SK-N-SH (cell line): ENCODE data around the gene OPRM1. TPM values are rescaled to one million over a fixed set of nuclear protein-coding genes. Genes with fewer than 3 reads are reported as not detected.

Experiments used
- CTCF ChIA-PET: fragments of 300-600, 350-600 bp; formaldehyde crosslinking; extraction: SDS; loops from one replicate; lab custom pipeline; 2021; lab: Yijun Ruan, JAX
- POLR2A ChIA-PET: fragments of 350-600 bp; sonication (Branson Sonifier 250); formaldehyde crosslinking; extraction: SDS; loops from one replicate; lab custom pipeline; 2020; ENCODE audit warnings: antibody characterized with exemption, inconsistent platforms; lab: Yijun Ruan, JAX
- DNase-seq: peaks from one replicate; pipeline ENCODE4 v3.0.0; 2012
- H2AFZ ChIP-seq: fragments of 200-600 bp; sonication (generic); 2 replicates; pipeline ENCODE4 v1.8.1; 2016; ENCODE audit warnings: antibody characterized with exemption, mild to moderate bottlenecking, low read depth
- H3F3A ChIP-seq: fragments of 200-600 bp; sonication (generic); replicated peaks from 2 replicates; pipeline ENCODE3; 2016; ENCODE audit warnings: antibody characterized with exemption, mild to moderate bottlenecking; ENCODE audit not compliant: insufficient read depth
- H3K27ac ChIP-seq, 2 experiments: fragments of 200-500 bp in 1 of 2; fragments of 200-600 bp in 1 of 2; sonication (Bioruptor generic) in 1 of 2; sonication (generic), shearing (Covaris generic) in 1 of 2; 2 replicates each; pipeline versions ENCODE4 v1.5.1 to v1.6.1; 2014 to 2016; ENCODE audit warnings: low read depth in 2 of 2, inconsistent platforms in 1 of 2, low read length in 1 of 2, mild to moderate bottlenecking in 1 of 2, mixed read lengths in 1 of 2
- H3K27me3 ChIP-seq: fragments of 200-600 bp; sonication (generic), shearing (Covaris generic); 2 replicates; pipeline ENCODE4 v1.6.1; 2016; ENCODE audit warnings: mixed run types; ENCODE audit not compliant: insufficient read depth
- H3K36me3 ChIP-seq, 2 experiments: fragments of 200-500 bp in 1 of 2; fragments of 200-600 bp in 1 of 2; sonication (Bioruptor generic) in 1 of 2; sonication (generic) in 1 of 2; replicated peaks in 1 of 2; 2 replicates each; pipeline versions ENCODE3 to v1.5.1; 2014 to 2016; ENCODE audit warnings: low read length in 1 of 2, mild to moderate bottlenecking in 1 of 2; ENCODE audit not compliant: insufficient read depth in 2 of 2, control insufficient read depth in 1 of 2
- H3K4me1 ChIP-seq, 2 experiments: fragments of 200-500 bp in 1 of 2; fragments of 200-600 bp in 1 of 2; sonication (Bioruptor generic) in 1 of 2; sonication (generic), shearing (Covaris generic) in 1 of 2; 2 replicates each; pipeline versions ENCODE4 v1.5.1 to v1.6.1; 2014 to 2016; ENCODE audit warnings: low read depth in 1 of 2, low read length in 1 of 2, mixed run types in 1 of 2; ENCODE audit not compliant: insufficient read depth in 2 of 2, control insufficient read depth in 1 of 2
- H3K4me2 ChIP-seq: fragments of 200-600 bp; sonication (generic), shearing (Covaris generic); 2 replicates; pipeline ENCODE4 v1.6.1; 2017; ENCODE audit warnings: mixed run types
- H3K4me3 ChIP-seq, 2 experiments: fragments of 200-500 bp in 1 of 2; fragments of 200-600 bp in 1 of 2; sonication (Bioruptor generic) in 1 of 2; sonication (generic), shearing (Covaris generic) in 1 of 2; 2 replicates each; pipeline versions ENCODE4 v1.5.1 to v1.8.1; 2014 to 2016; ENCODE audit warnings: low read depth in 2 of 2, inconsistent platforms in 1 of 2, low read length in 1 of 2, mild to moderate bottlenecking in 1 of 2, mixed read lengths in 1 of 2, moderate library complexity in 1 of 2
- H3K79me2 ChIP-seq: fragments of 200-600 bp; sonication (generic); 2 replicates; pipeline ENCODE4 v1.8.1; 2017; ENCODE audit warnings: mild to moderate bottlenecking; ENCODE audit not compliant: insufficient read depth
- H3K9ac ChIP-seq: fragments of 200-600 bp; sonication (generic); 2 replicates; pipeline ENCODE4 v1.6.1; 2017; ENCODE audit warnings: mixed run types
- H3K9me2 ChIP-seq: fragments of 200-600 bp; sonication (generic); 2 replicates; pipeline ENCODE4 v1.6.1; 2017; ENCODE audit warnings: mixed run types
- H3K9me3 ChIP-seq: fragments of 200-600 bp; sonication (generic); 2 replicates; pipeline ENCODE4 v1.6.1; 2017; ENCODE audit warnings: mixed run types, mild to moderate bottlenecking, moderate library complexity
- H4K20me1 ChIP-seq: fragments of 200-600 bp; sonication (generic); 2 replicates; pipeline ENCODE4 v1.6.1; 2017; ENCODE audit warnings: mild to moderate bottlenecking, mixed run types; ENCODE audit not compliant: insufficient read depth
- CHD2 ChIP-seq: fragments of 150-350 bp; IDR thresholded peaks from 2 replicates; pipeline ENCODE4 v1.6.1; 2018; ENCODE audit warnings: low read length; ENCODE audit not compliant: partially characterized antibody
- CTCF ChIP-seq: fragments of 200-600 bp; sonication (generic); IDR thresholded peaks from 2 replicates; pipeline ENCODE4 v1.6.1; 2017; ENCODE audit warnings: antibody characterized with exemption, mild to moderate bottlenecking, moderate library complexity
- EP300 ChIP-seq, 2 experiments: IDR thresholded peaks; 2 replicates each; pipeline versions ENCODE4 v1.4.0 to v1.6.1; 2012; ENCODE audit warnings: borderline replicate concordance in 1 of 2, low read depth in 1 of 2, low read length in 1 of 2
- IRF3 ChIP-seq: fragments of 150-350 bp; IDR thresholded peaks from 2 replicates; pipeline ENCODE4 v1.6.1; 2016; ENCODE audit warnings: mild to moderate bottlenecking, low read depth, low read length
- MEF2A ChIP-seq: IDR thresholded peaks from 2 replicates; pipeline ENCODE4 v1.4.0; 2012; ENCODE audit warnings: low read depth, borderline replicate concordance
- MXI1 ChIP-seq: IDR thresholded peaks from 2 replicates; pipeline ENCODE4 v1.6.1; 2012; ENCODE audit warnings: mild to moderate bottlenecking, low read depth, low read length, improper control_type of control experiment
- NFIC ChIP-seq: IDR thresholded peaks from 2 replicates; pipeline ENCODE4 v1.4.0; 2012; ENCODE audit warnings: borderline replicate concordance
- NRF1 ChIP-seq: IDR thresholded peaks from 2 replicates; pipeline ENCODE4 v1.6.1; 2012; ENCODE audit warnings: low read depth, mild to moderate bottlenecking, low read length
- PBX3 ChIP-seq: IDR thresholded peaks from 2 replicates; pipeline ENCODE4; 2012
- POLR2AphosphoS5 ChIP-seq: IDR thresholded peaks from 2 replicates; pipeline ENCODE4 v1.6.1; 2012; ENCODE audit warnings: low read depth, low read length
- REST ChIP-seq: IDR thresholded peaks from 2 replicates; pipeline ENCODE4 v1.6.1; 2012; ENCODE audit warnings: mild to moderate bottlenecking, low read depth, low read length, moderate library complexity
- RXRA ChIP-seq: IDR thresholded peaks from 2 replicates; pipeline ENCODE4 v1.4.0; 2012; ENCODE audit warnings: low read depth, mild to moderate bottlenecking, borderline replicate concordance
- SIN3A ChIP-seq: IDR thresholded peaks from 2 replicates; pipeline ENCODE4 v1.6.1; 2012; ENCODE audit warnings: low read depth, mild to moderate bottlenecking, low read length, moderate library complexity, borderline replicate concordance
- SMC3 ChIP-seq: IDR thresholded peaks from 2 replicates; pipeline ENCODE4 v1.6.1; 2012; ENCODE audit warnings: low read depth, low read length, improper control_type of control experiment
- TEAD4 ChIP-seq: IDR thresholded peaks from 2 replicates; pipeline ENCODE4 v1.4.0; 2012; ENCODE audit warnings: mild to moderate bottlenecking, borderline replicate concordance; ENCODE audit not compliant: insufficient read depth
- USF1 ChIP-seq: IDR thresholded peaks from 2 replicates; pipeline ENCODE4 v1.4.0; 2012; ENCODE audit warnings: low read depth, borderline replicate concordance
- USF2 ChIP-seq: fragments of 150-350 bp; IDR thresholded peaks from 2 replicates; pipeline ENCODE4 v1.6.1; 2017; ENCODE audit warnings: antibody characterized with exemption, low read length, low read depth, borderline replicate concordance
- WGBS: methylation state at CpG from one replicate; pipeline ENCODE4 v1.1.6; 2017; ENCODE audit warnings: low lambda C conversion rate; 5-methylcytosine and 5-hydroxymethylcytosine counted together
- polyA plus RNA-seq, 3 experiments: library from polyadenylated mRNA; depleted of rRNA; stranded (reverse); fragments of >200 nt; gene quantifications; 2 replicates each; pipeline ENCODE4 v1.2.3, GENCODE V29; 2012

The OPRM1 gene
- polyA plus RNA-seq, 1 of the 3 experiments (the other 2 are of a cell fraction), result 0.15 TPM

GRCh38 chr6:154112181-154112809, 73.3 kb downstream of the OPRM1 start:
- no peak for DNase-seq
- no peaks in the 10 kb centered on the region for H3K9me3 ChIP-seq
- no peaks in the 10 kb centered on the region for H3K36me3 ChIP-seq
- H3K4me1 ChIP-seq, result peaks cover 0 to 2% of the 10 kb centered on the region in 2 experiments; a peak in 1 of 4 replicates
- CTCF ChIA-PET, result interaction anchor here (1.1 to 2.0 kb wide), 2 partner anchors 45 to 72 kb away, joined by 3 to 5 read pairs; no protein-coding TSS in a partner anchor
- no peak overlapping the region for H3K9ac ChIP-seq
- H3F3A ChIP-seq, result no peaks in the 10 kb centered on the region
- POLR2A ChIA-PET, result no interaction called here
- no peak overlapping the region for H3K4me2 ChIP-seq
- H2AFZ ChIP-seq, result no peak overlapping the region
- H3K79me2 ChIP-seq, result no peaks in the 10 kb centered on the region
- no peaks in the 10 kb centered on the region for H3K27me3 ChIP-seq
- TF ChIP-seq TEAD4, result no peak
- no peak for TF ChIP-seq NFIC
- no peak for TF ChIP-seq IRF3
- TF ChIP-seq EP300 (IDR thresholded peaks at IDR 0.05; ENCODE audit: borderline replicate concordance in 1 of 2, low read depth in 1 of 2, low read length in 1 of 2), result no peak
- TF ChIP-seq NRF1, result no peak
- TF ChIP-seq USF2, result no peak
- TF ChIP-seq SIN3A, result no peak
- TF ChIP-seq PBX3, result no peak
- no peak for TF ChIP-seq SMC3
- TF ChIP-seq MXI1, result no peak
- no peak for TF ChIP-seq POLR2AphosphoS5
- TF ChIP-seq MEF2A, result no peak
- no peak for TF ChIP-seq CHD2
- TF ChIP-seq RXRA, result no peak
- TF ChIP-seq CTCF, result no peak
- no peak for TF ChIP-seq REST
- TF ChIP-seq USF1, result no peak
- TF ChIP-seq, all 33 proteins: peak for 0
- 58% methylated on average over 1 of the region's 2 CpGs for WGBS
- no peak overlapping the region for H3K4me3 ChIP-seq
- no peak overlapping the region for H3K27ac ChIP-seq
- H4K20me1 ChIP-seq, result no peaks in the 10 kb centered on the region
- H3K9me2 ChIP-seq, result no peaks in the 10 kb centered on the region
